ENCODE results near the gene SCARF2.
"Not testable (repeated sequence)": the region's sequence is repeated elsewhere in the genome, so short reads cannot be mapped to it uniquely, and the experiment has no call there.

The SCARF2 gene

DNA sequence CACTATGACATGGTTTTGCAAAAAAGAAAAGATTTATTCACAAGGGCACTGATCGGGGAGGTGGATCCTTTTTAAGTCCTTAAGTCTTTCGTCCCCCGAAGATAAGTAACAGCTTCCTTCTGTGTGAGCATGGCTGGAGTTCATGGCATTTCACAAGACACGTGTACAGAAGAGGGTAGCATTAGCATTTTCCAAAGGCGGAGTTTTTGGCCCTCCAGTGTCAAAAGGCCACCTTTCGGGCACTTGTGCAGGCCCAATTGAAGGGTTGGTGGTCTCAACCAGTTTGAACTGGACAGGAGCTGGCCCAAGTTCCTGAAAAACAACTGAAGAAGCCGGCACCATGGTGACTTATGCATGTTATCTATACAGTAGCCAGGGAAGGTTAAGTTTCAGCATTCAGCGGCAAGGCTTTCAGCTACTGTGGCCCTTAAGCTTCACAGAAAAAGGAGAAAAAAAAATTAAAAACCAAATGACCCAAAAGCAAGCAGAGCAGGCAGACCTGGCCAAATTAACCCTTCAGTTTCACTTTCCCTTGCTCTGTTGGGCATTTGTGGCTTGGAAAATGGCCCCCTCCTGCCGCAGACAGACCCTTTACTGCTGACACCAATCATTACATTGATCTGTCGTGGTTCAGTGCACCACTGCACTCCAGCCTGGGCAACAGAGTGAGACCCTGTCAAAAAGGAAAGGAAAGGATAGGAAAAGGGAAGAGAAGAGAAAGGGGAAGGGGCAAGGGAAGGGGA is 25.0 kb downstream of the SCARF2 start:
- ATAC-seq (ENCODE audit: low read depth): no peak
- no peaks in the 10 kb centered on the region for H3K4me1 ChIP-seq (ENCODE audit: insufficient read depth, poor library complexity, severe bottlenecking)
- no peak for DNase-seq (ENCODE audit: low spot score)
- no peaks in the 10 kb centered on the region for H3K36me3 ChIP-seq (ENCODE audit: low read depth)
- H3K27ac ChIP-seq (ENCODE audit: poor library complexity, severe bottlenecking): no peak overlapping the region
- H3K27me3 ChIP-seq (ENCODE audit: insufficient read depth, poor library complexity, severe bottlenecking): no peaks in the 10 kb centered on the region
- H3K9me3 ChIP-seq (ENCODE audit: severe bottlenecking): peaks cover 3% of the 10 kb centered on the region
- H3K4me3 ChIP-seq (ENCODE audit: severe bottlenecking): no peak overlapping the region
- TF ChIP-seq, protein P1, sequence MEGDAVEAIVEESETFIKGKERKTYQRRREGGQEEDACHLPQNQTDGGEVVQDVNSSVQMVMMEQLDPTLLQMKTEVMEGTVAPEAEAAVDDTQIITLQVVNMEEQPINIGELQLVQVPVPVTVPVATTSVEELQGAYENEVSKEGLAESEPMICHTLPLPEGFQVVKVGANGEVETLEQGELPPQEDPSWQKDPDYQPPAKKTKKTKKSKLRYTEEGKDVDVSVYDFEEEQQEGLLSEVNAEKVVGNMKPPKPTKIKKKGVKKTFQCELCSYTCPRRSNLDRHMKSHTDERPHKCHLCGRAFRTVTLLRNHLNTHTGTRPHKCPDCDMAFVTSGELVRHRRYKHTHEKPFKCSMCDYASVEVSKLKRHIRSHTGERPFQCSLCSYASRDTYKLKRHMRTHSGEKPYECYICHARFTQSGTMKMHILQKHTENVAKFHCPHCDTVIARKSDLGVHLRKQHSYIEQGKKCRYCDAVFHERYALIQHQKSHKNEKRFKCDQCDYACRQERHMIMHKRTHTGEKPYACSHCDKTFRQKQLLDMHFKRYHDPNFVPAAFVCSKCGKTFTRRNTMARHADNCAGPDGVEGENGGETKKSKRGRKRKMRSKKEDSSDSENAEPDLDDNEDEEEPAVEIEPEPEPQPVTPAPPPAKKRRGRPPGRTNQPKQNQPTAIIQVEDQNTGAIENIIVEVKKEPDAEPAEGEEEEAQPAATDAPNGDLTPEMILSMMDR (IDR thresholded peaks at IDR 0.05; ENCODE audit: poor library complexity, severe bottlenecking): no peak

DNA sequence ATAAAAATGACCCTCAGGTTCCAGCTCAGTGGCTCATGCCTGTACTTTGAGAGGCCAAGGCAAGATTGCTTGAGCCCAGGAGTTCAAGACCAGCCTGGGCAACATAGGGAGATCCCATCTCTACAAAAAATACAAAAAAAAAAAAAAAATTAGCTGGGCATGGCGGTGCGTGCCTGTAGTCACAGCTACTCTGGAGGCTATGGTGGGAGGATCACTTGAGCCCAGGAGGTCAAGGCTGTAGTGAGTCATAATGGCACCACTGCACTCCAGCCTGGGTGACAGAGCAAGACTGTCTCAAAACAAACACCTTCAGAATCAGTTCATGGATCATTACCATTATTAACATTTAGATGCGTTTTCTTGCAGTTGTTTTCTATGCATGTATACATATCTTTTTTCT is 28.2 kb downstream of the SCARF2 start:
- H3K9me3 ChIP-seq (ENCODE audit: severe bottlenecking); ATAC-seq (ENCODE audit: low read depth); H3K4me1 ChIP-seq (ENCODE audit: insufficient read depth, poor library complexity, severe bottlenecking): not testable (repeated sequence)

DNA sequence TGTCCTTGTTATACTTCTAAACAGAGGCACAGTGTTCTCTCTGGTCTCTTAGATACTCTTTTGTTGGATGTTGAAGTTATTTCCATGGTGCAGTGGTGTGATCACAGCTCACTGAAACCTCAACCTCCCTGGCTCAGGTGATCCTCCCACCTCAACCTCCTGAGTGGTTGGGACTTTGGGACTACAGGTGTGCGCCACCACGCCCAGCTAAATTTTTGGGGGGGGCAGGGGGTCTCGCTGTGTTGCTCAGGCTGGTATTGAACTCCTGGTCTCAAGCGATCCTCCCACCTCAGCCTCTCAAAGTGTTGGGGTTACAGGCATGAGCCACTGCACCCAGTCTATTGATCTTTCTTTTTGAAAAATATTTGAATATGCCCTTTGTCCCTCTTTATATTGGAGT is 28.7 kb downstream of the SCARF2 start:
- no peaks in the 10 kb centered on the region for H3K4me1 ChIP-seq (ENCODE audit: insufficient read depth, poor library complexity, severe bottlenecking)
- no peak overlapping the region for H3K4me3 ChIP-seq (ENCODE audit: severe bottlenecking)
- no peak for ATAC-seq (ENCODE audit: low read depth)
- H3K27ac ChIP-seq (ENCODE audit: poor library complexity, severe bottlenecking): no peak overlapping the region
- TF ChIP-seq, protein P1 (IDR thresholded peaks at IDR 0.05; ENCODE audit: poor library complexity, severe bottlenecking): no peak
- peaks cover 5% of the 10 kb centered on the region for H3K9me3 ChIP-seq (ENCODE audit: severe bottlenecking)
- H3K27me3 ChIP-seq (ENCODE audit: insufficient read depth, poor library complexity, severe bottlenecking): no peaks in the 10 kb centered on the region
- no peak for DNase-seq (ENCODE audit: low spot score)
- no peaks in the 10 kb centered on the region for H3K36me3 ChIP-seq (ENCODE audit: low read depth)

More for the DNA sequence above, 28.2 kb downstream of the SCARF2 start:
- H3K27me3 ChIP-seq (ENCODE audit: insufficient read depth, poor library complexity, severe bottlenecking); H3K27ac ChIP-seq (ENCODE audit: poor library complexity, severe bottlenecking); H3K4me3 ChIP-seq (ENCODE audit: severe bottlenecking); DNase-seq (ENCODE audit: low spot score); H3K36me3 ChIP-seq (ENCODE audit: low read depth): not testable (repeated sequence)

DNA sequence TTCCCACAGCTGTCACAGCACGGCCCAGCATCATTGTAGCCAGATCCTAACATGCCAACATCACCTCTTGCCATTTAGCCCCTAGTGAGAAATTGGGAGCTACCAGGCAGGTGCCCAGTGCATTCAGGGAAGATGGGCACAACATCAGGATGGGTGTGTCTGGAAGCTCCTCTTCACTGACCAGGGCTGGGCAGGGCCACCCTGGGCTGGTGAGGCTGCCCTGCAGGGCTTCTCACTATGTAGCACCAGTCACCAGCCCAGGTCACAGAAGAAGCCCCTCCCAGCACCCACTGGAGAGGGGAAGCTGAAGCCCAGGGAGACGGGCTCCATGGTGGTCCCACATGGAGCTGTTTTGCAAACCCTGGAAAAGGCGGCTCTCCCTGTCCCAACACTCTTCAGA is 29.8 kb downstream of the SCARF2 start:
- H3K36me3 ChIP-seq (ENCODE audit: low read depth): no peaks in the 10 kb centered on the region
- no peak for DNase-seq (ENCODE audit: low spot score)
- H3K4me1 ChIP-seq (ENCODE audit: insufficient read depth, poor library complexity, severe bottlenecking): no peaks in the 10 kb centered on the region
- no peak for ATAC-seq (ENCODE audit: low read depth)
- H3K27ac ChIP-seq (ENCODE audit: poor library complexity, severe bottlenecking): no peak overlapping the region
- peaks cover 5% of the 10 kb centered on the region for H3K9me3 ChIP-seq (ENCODE audit: severe bottlenecking)
- TF ChIP-seq, protein P1 (IDR thresholded peaks at IDR 0.05; ENCODE audit: poor library complexity, severe bottlenecking): no peak
- no peak overlapping the region for H3K4me3 ChIP-seq (ENCODE audit: severe bottlenecking)
- no peaks in the 10 kb centered on the region for H3K27me3 ChIP-seq (ENCODE audit: insufficient read depth, poor library complexity, severe bottlenecking)

DNA sequence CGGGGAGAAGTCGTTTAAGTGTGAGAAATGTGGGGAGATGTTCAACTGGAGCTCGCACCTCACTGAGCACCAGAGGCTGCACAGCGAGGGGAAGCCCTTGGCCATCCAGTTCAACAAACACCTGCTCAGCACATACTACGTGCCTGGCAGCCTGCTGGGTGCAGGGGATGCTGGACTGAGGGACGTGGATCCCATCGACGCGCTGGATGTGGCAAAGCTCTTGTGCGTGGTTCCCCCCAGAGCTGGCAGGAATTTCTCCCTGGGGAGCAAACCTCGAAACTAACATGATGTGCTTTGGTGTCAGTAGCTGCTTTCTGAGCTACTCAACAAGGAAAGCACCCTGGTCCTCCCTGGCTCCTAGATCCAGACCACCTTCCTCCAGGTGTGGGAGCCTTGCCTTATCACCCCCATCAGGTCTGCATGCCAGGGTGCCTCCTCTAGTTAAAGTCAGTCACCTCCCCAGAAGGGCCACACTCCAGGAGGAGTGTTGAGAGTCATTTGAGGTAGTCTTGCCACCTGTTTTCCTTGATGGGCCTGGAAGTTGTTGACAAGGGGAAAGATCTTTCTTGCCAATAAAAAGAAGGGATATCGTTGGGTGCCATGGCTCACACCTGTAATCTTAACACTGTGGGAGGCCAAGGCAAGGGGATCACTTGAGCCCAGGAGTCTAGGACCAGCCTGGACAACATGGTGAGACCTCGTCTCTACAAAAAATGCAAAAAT is 30.8 kb downstream of the SCARF2 start:
- Histone ChIP-seq H3K36me3 (ENCODE audit: low read depth) (no peaks in the 10 kb centered on the region), H3K4me3 (ENCODE audit: severe bottlenecking) (no peak overlapping the region), H3K4me1 (ENCODE audit: insufficient read depth, poor library complexity, severe bottlenecking) (no peaks in the 10 kb centered on the region), H3K27me3 (ENCODE audit: insufficient read depth, poor library complexity, severe bottlenecking) (no peaks in the 10 kb centered on the region), H3K27ac (ENCODE audit: poor library complexity, severe bottlenecking) (no peak overlapping the region), H3K9me3 (ENCODE audit: severe bottlenecking) (peaks cover 5% of the 10 kb centered on the region)
- ATAC-seq (ENCODE audit: low read depth) (no peak), DNase-seq (ENCODE audit: low spot score) (peak; percentile 41)
- TF ChIP-seq, protein P1 (IDR thresholded peaks at IDR 0.05; ENCODE audit: poor library complexity, severe bottlenecking): no peak
